ENCODE data around the gene SLC11A2.

DNA sequence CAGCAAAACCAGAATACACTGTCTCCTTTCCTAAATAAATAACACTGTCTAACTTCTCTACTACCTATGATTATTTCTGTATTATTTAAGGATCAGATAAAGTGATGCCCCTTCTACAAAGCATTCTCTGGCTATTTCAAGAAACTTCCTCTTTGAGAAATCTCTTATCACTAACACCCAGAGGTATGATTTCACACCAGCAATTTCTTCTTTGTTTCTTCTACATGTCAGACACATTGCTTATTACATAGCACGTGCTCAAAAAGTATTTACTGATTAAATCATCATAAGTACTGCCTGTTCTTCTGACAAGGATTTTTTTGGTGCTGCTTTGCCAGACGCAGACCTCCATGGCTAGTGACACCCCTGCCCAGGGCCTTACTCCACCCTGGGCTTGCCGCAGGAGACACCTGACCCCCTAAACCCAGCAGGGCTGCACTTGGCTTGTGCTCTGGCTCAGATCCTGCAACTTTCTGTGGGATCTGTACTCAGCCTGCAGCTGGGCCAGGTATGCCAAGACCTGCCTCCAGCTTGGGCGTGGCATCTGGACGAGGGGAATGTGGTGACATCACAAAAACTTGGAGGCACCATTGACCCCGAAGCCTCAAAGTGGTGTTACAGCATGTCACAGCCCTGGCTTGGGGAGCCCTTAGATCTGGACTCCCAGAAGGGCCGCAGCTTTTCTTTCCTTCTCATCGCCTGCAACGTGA lies 89.2 kb downstream of the SLC11A2 start:
- TF ChIP-seq CSRNP3 (CRISPR knock-in tag; IDR thresholded peaks at IDR 0.05) (no peak), ZFP30 (CRISPR knock-in tag; IDR thresholded peaks at IDR 0.05) (no peak), ZNF70 (CRISPR knock-in tag; IDR thresholded peaks at IDR 0.05) (no peak), PATZ1 (CRISPR knock-in tag; IDR thresholded peaks at IDR 0.05; ENCODE audit: borderline replicate concordance) (no peak), BACH2 (CRISPR knock-in tag; IDR thresholded peaks at IDR 0.05; ENCODE audit: borderline replicate concordance) (no peak), ZFP3 (CRISPR knock-in tag; IDR thresholded peaks at IDR 0.05) (no peak), ISL1 (CRISPR knock-in tag; IDR thresholded peaks at IDR 0.05) (no peak)
- TF ChIP-seq, protein P1, sequence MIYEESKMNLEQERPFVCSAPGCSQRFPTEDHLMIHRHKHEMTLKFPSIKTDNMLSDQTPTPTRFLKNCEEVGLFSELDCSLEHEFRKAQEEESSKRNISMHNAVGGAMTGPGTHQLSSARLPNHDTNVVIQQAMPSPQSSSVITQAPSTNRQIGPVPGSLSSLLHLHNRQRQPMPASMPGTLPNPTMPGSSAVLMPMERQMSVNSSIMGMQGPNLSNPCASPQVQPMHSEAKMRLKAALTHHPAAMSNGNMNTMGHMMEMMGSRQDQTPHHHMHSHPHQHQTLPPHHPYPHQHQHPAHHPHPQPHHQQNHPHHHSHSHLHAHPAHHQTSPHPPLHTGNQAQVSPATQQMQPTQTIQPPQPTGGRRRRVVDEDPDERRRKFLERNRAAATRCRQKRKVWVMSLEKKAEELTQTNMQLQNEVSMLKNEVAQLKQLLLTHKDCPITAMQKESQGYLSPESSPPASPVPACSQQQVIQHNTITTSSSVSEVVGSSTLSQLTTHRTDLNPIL (CRISPR knock-in tag; IDR thresholded peaks at IDR 0.05; ENCODE audit: low read depth) = no peak
